ENCODE results near the gene LINC01488.
A peak's percentile ranks its signal among the peaks of the same experiment; 100 is the strongest.

LINC01488 gene

DNA sequence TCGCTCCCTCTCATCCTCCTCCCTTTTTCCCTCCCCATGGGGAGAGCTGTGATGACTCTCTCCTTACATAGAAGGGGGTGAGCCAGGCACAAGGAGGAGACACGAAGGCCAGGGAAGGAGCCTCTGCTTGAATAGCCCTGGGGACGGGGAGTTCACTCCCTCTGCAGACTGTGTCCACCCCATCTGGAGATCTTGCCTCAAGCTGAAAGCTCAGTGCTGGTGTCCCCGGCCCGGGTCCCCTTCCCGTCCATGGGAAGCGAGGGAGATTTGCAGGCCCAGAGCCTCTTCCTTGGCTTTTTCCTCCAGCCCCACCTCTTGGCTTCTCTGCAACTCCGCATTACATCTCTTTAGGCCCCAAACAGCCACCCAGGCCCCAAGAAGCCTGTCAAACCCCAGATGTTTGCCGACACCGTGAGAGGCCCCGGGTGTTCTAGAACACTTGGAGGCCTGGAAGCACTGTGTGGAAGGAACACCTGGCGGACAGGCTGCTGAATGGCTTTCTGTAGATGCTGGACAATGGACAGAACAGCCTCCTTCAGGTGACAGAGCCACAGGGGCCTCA lies 32.3 kb downstream of the LINC01488 start:
- H3K4me3 ChIP-seq (ENCODE audit: low read depth in 1 of 5, low read length in 5 of 5) = no peak overlapping the region

GRCh38 chr11:69514771-69515170 lies 33.3 kb downstream of the LINC01488 start:
- H3K27ac ChIP-seq (ENCODE audit: low read depth, low read length) = no peak overlapping the region
- H3K9ac ChIP-seq (ENCODE audit: low read length in 5 of 5) = no peak overlapping the region
- H3K4me3 ChIP-seq (ENCODE audit: low read depth in 1 of 5, low read length in 5 of 5) = no peak overlapping the region
- H3K4me1 ChIP-seq (ENCODE audit: control insufficient read depth in 5 of 5, insufficient read depth in 5 of 5, low read length in 5 of 5) = peaks cover 0 to 7% (median 0%) of the 10 kb centered on the region in 5 donors
- no peaks in the 10 kb centered on the region for H3K36me3 ChIP-seq (ENCODE audit: control insufficient read depth in 5 of 5, insufficient read depth in 5 of 5, low read length in 5 of 5)
- H3K27me3 ChIP-seq (ENCODE audit: control insufficient read depth in 5 of 5, insufficient read depth in 4 of 5, low read length in 5 of 5) = peaks cover 0 to 11% (median 3%) of the 10 kb centered on the region in 5 donors
- H3K9me3 ChIP-seq (ENCODE audit: control insufficient read depth in 5 of 5, low read length in 5 of 5) = peaks cover 0 to 16% (median 3%) of the 10 kb centered on the region in 5 donors

More for the DNA sequence above, 32.3 kb downstream of the LINC01488 start:
- Histone ChIP-seq H3K9me3 (ENCODE audit: control insufficient read depth in 5 of 5, low read length in 5 of 5) (peaks cover 0 to 16% (median 3%) of the 10 kb centered on the region in 5 donors), H3K27ac (ENCODE audit: low read depth, low read length) (no peak overlapping the region), H3K27me3 (ENCODE audit: control insufficient read depth in 5 of 5, insufficient read depth in 4 of 5, low read length in 5 of 5) (peaks cover 0 to 11% (median 3%) of the 10 kb centered on the region in 5 donors), H3K4me1 (ENCODE audit: control insufficient read depth in 5 of 5, insufficient read depth in 5 of 5, low read length in 5 of 5) (peaks cover 0 to 16% (median 0%) of the 10 kb centered on the region in 5 donors), H3K9ac (ENCODE audit: low read length in 5 of 5) (no peak overlapping the region), H3K36me3 (ENCODE audit: control insufficient read depth in 5 of 5, insufficient read depth in 5 of 5, low read length in 5 of 5) (no peaks in the 10 kb centered on the region)

GRCh38 chr11:69515271-69516245 lies 34.1 kb downstream of the LINC01488 start:
- no peak overlapping the region for H3K9ac ChIP-seq (ENCODE audit: low read length in 5 of 5)
- H3K9me3 ChIP-seq (ENCODE audit: control insufficient read depth in 5 of 5, low read length in 5 of 5) = peaks cover 0 to 16% (median 3%) of the 10 kb centered on the region in 5 donors
- H3K27ac ChIP-seq (ENCODE audit: low read depth, low read length) = no peak overlapping the region
- H3K4me3 ChIP-seq (ENCODE audit: low read depth in 1 of 5, low read length in 5 of 5) = no peak overlapping the region
- peaks cover 0 to 11% (median 3%) of the 10 kb centered on the region in 5 donors for H3K27me3 ChIP-seq (ENCODE audit: control insufficient read depth in 5 of 5, insufficient read depth in 4 of 5, low read length in 5 of 5)
- H3K4me1 ChIP-seq (ENCODE audit: control insufficient read depth in 5 of 5, insufficient read depth in 5 of 5, low read length in 5 of 5) = peaks cover 0 to 6% (median 0%) of the 10 kb centered on the region in 5 donors
- H3K36me3 ChIP-seq (ENCODE audit: control insufficient read depth in 5 of 5, insufficient read depth in 5 of 5, low read length in 5 of 5) = no peaks in the 10 kb centered on the region

DNA sequence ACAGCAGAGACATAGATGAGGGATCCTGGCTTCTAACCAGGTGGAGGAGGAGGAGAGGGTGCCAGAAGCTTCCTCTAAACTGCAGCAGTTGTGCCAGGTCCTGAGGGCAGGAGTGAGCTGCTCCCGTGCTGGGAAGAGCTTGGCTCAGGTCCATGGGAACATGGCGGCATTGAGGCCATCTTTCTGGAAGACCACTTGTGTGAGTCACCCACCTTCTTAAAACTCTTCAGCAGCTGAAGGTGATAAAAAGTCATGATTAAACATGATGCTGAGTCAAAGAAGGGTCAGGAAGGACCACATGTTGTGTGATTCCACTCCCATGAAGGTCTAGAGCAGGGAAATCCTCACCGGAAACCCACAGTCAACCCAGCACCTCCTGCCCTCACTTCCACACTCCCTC lies 35.1 kb downstream of the LINC01488 start:
- peak overlapping the region in 1 of 5 donors; percentile 16 for H3K4me3 ChIP-seq (ENCODE audit: low read depth in 1 of 5, low read length in 5 of 5)
- no peak overlapping the region for H3K27ac ChIP-seq (ENCODE audit: low read depth, low read length)
- no peak overlapping the region for H3K9ac ChIP-seq (ENCODE audit: low read length in 5 of 5)
- peaks cover 0 to 4% (median 0%) of the 10 kb centered on the region in 5 donors for H3K4me1 ChIP-seq (ENCODE audit: control insufficient read depth in 5 of 5, insufficient read depth in 5 of 5, low read length in 5 of 5)
- no peaks in the 10 kb centered on the region for H3K36me3 ChIP-seq (ENCODE audit: control insufficient read depth in 5 of 5, insufficient read depth in 5 of 5, low read length in 5 of 5)
- H3K9me3 ChIP-seq (ENCODE audit: control insufficient read depth in 5 of 5, low read length in 5 of 5) = peaks cover 0 to 16% (median 3%) of the 10 kb centered on the region in 5 donors
- H3K27me3 ChIP-seq (ENCODE audit: control insufficient read depth in 5 of 5, insufficient read depth in 4 of 5, low read length in 5 of 5) = peaks cover 0 to 7% (median 3%) of the 10 kb centered on the region in 5 donors

DNA sequence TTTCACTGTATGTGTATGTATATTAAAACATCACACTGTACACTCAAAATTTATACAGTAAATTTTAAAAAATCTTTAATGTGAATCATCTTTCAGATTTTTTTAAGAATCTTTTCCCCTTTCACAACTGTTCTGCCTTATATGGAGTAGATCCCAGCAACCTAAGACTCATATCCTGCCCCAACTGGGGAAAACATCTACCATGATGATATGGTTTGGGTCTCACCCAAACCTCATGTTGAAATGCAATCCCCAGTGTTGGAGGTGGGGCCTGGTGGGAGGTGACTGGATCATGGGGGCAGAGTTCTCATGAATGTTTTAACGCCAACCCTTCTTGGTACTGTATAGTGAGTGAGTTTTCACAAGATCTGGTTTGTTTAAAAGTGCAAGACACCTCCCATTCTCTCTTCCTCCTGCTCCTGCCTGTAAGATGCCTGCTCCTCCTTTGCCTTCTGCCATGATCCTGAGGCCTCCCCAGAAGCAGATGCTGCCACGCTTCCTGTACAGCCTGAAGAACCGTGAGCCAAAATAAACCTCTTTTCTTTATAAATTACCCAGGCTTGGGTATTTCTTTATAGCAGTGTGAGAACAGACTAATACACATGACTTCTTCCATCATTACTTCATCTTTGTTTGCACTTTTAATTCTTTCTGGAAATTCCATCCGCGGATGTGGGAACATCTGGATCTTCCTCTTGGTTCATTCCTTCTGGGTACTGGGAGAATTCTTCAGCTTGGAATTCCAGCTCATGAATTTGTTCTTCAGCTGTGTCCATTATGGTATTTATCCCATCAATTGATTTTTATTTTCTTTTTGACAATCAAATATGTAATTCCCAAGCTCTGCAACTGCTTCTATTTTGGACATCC lies 36.9 kb downstream of the LINC01488 start:
- H3K9ac ChIP-seq (ENCODE audit: low read length in 5 of 5) = no peak overlapping the region
- no peak overlapping the region for H3K4me3 ChIP-seq (ENCODE audit: low read depth in 1 of 5, low read length in 5 of 5)
- H3K9me3 ChIP-seq (ENCODE audit: control insufficient read depth in 5 of 5, low read length in 5 of 5) = peaks cover 0 to 16% (median 3%) of the 10 kb centered on the region in 5 donors
- peaks cover 0 to 3% (median 0%) of the 10 kb centered on the region in 5 donors for H3K27me3 ChIP-seq (ENCODE audit: control insufficient read depth in 5 of 5, insufficient read depth in 4 of 5, low read length in 5 of 5)
- no peak overlapping the region for H3K27ac ChIP-seq (ENCODE audit: low read depth, low read length)
- H3K4me1 ChIP-seq (ENCODE audit: control insufficient read depth in 5 of 5, insufficient read depth in 5 of 5, low read length in 5 of 5) = no peaks in the 10 kb centered on the region
- no peaks in the 10 kb centered on the region for H3K36me3 ChIP-seq (ENCODE audit: control insufficient read depth in 5 of 5, insufficient read depth in 5 of 5, low read length in 5 of 5)

GRCh38 chr11:69520186-69520916 lies 38.9 kb downstream of the LINC01488 start:
- no peaks in the 10 kb centered on the region for H3K4me1 ChIP-seq (ENCODE audit: control insufficient read depth in 5 of 5, insufficient read depth in 5 of 5, low read length in 5 of 5)
- H3K27ac ChIP-seq (ENCODE audit: low read depth, low read length) = no peak overlapping the region
- peaks cover 0 to 9% (median 5%) of the 10 kb centered on the region in 5 donors for H3K27me3 ChIP-seq (ENCODE audit: control insufficient read depth in 5 of 5, insufficient read depth in 4 of 5, low read length in 5 of 5)
- no peak overlapping the region for H3K9ac ChIP-seq (ENCODE audit: low read length in 5 of 5)
- H3K9me3 ChIP-seq (ENCODE audit: control insufficient read depth in 5 of 5, low read length in 5 of 5) = peaks cover 0 to 16% (median 3%) of the 10 kb centered on the region in 5 donors
- no peaks in the 10 kb centered on the region for H3K36me3 ChIP-seq (ENCODE audit: control insufficient read depth in 5 of 5, insufficient read depth in 5 of 5, low read length in 5 of 5)
- H3K4me3 ChIP-seq (ENCODE audit: low read depth in 1 of 5, low read length in 5 of 5) = no peak overlapping the region

- Histone ChIP-seq H3K4me1 (ENCODE audit: control insufficient read depth in 5 of 5, insufficient read depth in 5 of 5, low read length in 5 of 5) (no peaks in the 10 kb centered on the region), H3K9ac (ENCODE audit: low read length in 5 of 5) (no peak overlapping the region), H3K36me3 (ENCODE audit: control insufficient read depth in 5 of 5, insufficient read depth in 5 of 5, low read length in 5 of 5) (no peaks in the 10 kb centered on the region), H3K4me3 (ENCODE audit: low read depth in 1 of 5, low read length in 5 of 5) (no peak overlapping the region), H3K9me3 (ENCODE audit: control insufficient read depth in 5 of 5, low read length in 5 of 5) (peaks cover 0 to 8% (median 3%) of the 10 kb centered on the region in 5 donors), H3K27me3 (ENCODE audit: control insufficient read depth in 5 of 5, insufficient read depth in 4 of 5, low read length in 5 of 5) (peaks cover 0 to 10% (median 6%) of the 10 kb centered on the region in 5 donors), H3K27ac (ENCODE audit: low read depth, low read length) (no peak overlapping the region)
These were observed 40.0 kb downstream of the LINC01488 start for GRCh38 chr11:69521457-69521856.

DNA sequence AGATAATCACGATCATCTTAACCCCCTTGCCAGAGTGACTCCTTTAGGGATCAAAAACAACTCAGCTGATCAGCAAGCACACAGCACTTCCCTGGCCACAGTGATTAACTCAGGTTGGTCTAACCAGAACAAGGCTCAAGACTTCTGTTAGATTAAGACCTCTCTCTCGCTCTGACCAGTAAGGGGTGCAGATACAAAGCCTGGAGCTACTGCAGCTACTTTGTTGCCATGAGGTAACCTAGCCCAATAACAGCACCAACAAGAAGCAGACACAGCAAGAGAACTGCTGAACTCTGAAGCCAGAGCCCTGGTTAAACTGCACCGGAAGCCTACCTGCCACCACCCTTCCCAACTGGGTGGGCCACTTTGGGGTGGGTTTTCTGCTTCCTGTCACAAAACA lies 42.0 kb downstream of the LINC01488 start:
- Histone ChIP-seq H3K27ac (ENCODE audit: low read depth, low read length) (no peak overlapping the region), H3K4me1 (ENCODE audit: control insufficient read depth in 5 of 5, insufficient read depth in 5 of 5, low read length in 5 of 5) (no peaks in the 10 kb centered on the region), H3K9ac (ENCODE audit: low read length in 5 of 5) (no peak overlapping the region), H3K9me3 (ENCODE audit: control insufficient read depth in 5 of 5, low read length in 5 of 5) (peaks cover 0 to 4% (median 0%) of the 10 kb centered on the region in 5 donors), H3K27me3 (ENCODE audit: control insufficient read depth in 5 of 5, insufficient read depth in 4 of 5, low read length in 5 of 5) (peaks cover 0 to 10% (median 6%) of the 10 kb centered on the region in 5 donors), H3K4me3 (ENCODE audit: low read depth in 1 of 5, low read length in 5 of 5) (no peak overlapping the region), H3K36me3 (ENCODE audit: control insufficient read depth in 5 of 5, insufficient read depth in 5 of 5, low read length in 5 of 5) (no peaks in the 10 kb centered on the region)

DNA sequence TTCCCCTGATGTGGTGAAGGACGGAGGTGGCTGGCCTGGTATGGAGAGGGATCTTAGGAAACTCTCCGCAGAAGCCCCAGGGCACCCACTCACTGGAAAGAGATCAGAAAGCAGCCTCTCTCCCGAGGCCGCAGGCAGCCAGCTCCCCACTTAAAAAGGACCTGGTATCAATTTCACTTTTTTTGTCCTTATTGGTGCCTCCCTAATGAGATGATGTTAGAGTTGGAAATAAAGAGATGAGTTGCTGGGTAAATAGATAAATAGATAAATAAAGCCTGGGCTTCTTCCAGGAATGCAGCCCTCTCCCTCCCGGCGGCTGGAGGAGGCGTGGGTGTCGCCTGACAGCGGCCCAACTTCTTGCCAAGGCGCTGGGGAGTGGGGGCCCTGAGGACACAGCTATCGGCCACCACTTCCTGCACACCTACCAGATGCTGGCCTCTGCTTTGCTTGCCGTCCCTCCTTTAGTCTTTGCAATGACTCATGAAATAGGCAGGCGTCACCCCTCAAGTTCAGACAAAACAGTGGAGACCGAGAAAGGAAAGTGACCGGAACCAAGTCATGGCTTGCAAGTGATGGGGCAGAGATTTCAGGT lies 42.9 kb downstream of the LINC01488 start:
- Histone ChIP-seq H3K4me3 (ENCODE audit: low read depth in 1 of 5, low read length in 5 of 5) (no peak overlapping the region), H3K4me1 (ENCODE audit: control insufficient read depth in 5 of 5, insufficient read depth in 5 of 5, low read length in 5 of 5) (no peaks in the 10 kb centered on the region), H3K27ac (ENCODE audit: low read depth, low read length) (no peak overlapping the region), H3K36me3 (ENCODE audit: control insufficient read depth in 5 of 5, insufficient read depth in 5 of 5, low read length in 5 of 5) (no peaks in the 10 kb centered on the region), H3K9me3 (ENCODE audit: control insufficient read depth in 5 of 5, low read length in 5 of 5) (peaks cover 0 to 4% (median 0%) of the 10 kb centered on the region in 5 donors), H3K9ac (ENCODE audit: low read length in 5 of 5) (no peak overlapping the region), H3K27me3 (ENCODE audit: control insufficient read depth in 5 of 5, insufficient read depth in 4 of 5, low read length in 5 of 5) (peaks cover 0 to 10% (median 6%) of the 10 kb centered on the region in 5 donors)
